Activated T-cell treated with anti-CD3 and anti-CD28 coated beads for 48 hours (primary cell): ENCODE data around the gene C4orf50.

ENCODE experiments used
- DNase-seq: peaks from one replicate; pipeline ENCODE4 v3.0.0-alpha.2; 2020; ENCODE audit warnings: low read depth

Gene C4orf50

GRCh38 chr4:6043843-6044242, 25.6 kb upstream of the C4orf50 start:
- no peak for DNase-seq

GRCh38 chr4:6043188-6043587, 25.0 kb upstream of the C4orf50 start:
- DNase-seq, result no peak

DNA sequence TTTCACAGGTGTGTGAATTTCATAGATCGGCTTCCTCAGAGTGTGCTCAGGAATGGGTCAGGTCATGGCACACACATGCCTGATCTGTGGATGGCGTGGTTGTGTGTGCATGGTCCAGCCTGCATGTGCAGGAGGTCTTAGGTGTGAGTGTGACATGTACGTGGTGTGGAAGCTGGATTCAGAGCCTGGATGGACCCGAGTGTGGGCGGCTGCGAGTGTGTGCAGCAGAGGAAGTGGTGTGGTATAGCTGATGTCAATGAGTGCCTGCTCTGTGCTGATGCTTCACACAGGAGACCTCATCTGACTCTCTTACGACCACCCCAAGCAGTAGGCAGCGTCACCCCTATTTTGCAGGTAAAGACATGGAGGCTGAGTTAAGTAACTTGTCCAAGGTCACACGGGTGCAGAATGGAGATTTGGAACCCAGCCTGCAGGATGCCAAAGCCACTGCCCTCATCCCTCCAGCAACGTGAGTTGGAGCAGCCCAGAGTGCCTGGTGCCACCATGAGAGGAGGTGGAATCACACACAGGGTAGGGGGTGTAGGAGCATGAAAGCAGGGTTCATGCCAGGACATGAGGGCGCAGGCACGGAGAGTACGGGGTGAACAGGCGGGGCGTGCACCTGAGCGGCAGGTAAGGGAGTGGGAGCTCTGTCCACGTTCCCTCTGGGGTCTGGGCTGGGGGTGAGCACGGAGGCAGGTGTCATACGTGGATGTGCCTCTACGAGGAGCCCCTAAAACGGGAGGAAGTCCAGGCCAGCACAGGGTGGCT, 24.2 kb upstream of the C4orf50 start:
- DNase-seq, result no peak

GRCh38 chr4:6041800-6042199, 23.6 kb upstream of the C4orf50 start:
- no peak for DNase-seq

GRCh38 chr4:6038711-6039110, 20.5 kb upstream of the C4orf50 start:
- no peak for DNase-seq

DNA sequence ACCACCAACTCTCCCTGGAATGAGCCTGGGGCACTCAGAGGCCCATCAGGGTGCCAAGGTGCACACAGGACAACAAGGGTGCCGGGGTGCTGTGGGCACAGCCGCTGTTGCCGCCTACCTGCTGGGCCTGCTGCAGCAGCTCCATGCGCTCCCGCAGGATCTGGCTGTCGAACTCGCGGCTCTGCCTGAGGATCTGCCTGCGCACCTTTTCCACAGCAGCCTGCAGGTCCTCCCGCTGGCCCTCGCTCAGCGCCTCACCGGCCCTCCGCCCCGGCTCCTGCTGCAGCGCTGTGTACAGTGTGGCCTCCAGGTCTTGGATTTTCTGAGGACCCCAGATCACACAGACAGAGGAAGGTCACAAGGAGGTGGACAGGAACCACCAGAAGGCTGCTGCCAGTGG, 17.6 kb upstream of the C4orf50 start:
- no peak for DNase-seq

- no peak for DNase-seq
Observed at GRCh38 chr4:6033381-6033780, 15.2 kb upstream of the C4orf50 start.

DNA sequence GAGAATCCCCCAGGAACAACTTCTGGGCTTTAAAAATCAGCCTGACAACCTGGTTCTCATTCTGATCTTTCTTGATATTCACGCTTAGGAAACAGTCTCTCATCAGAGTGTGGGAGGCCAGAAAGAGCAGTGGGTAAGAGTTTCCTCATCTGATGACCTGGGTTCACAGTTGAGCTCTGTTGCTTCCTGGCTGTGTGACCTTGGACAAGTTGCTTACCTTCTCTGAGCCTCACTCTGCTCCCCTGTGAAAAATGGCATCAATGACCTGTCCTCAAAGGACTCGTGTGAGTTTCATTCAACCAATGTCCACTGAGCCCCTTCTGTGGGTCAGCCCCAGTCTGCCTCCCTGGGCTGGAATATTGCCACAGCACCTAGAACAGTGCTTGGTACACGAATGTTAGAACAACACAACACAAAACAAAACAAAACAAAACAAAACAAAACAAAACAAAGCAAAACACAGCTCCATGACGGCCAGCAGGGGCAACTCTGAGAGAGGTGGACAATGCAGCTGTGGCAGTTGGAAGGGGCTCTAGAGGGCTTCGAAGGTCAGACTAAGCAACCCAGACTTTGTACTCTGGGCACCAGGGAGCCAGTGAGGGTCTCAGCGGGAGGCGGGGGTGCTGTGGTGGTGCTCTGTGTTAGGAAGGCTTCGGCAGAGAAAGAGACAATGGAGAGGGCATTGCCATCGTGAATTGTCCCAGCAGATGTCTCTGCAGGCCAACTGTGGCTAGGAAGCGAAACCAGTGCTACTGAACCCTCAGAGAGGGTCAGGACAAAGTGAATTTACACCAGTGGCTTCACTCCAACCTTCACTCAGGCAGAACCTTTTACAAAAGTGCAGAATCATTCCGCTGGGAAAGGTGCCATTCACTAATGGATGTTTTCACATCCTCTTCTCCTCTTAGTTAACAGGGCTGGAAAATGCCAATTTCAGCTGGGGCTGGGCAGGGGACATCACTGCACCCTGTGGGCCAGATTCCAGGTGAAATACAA, 14.3 kb upstream of the C4orf50 start:
- DNase-seq, result no peak

DNA sequence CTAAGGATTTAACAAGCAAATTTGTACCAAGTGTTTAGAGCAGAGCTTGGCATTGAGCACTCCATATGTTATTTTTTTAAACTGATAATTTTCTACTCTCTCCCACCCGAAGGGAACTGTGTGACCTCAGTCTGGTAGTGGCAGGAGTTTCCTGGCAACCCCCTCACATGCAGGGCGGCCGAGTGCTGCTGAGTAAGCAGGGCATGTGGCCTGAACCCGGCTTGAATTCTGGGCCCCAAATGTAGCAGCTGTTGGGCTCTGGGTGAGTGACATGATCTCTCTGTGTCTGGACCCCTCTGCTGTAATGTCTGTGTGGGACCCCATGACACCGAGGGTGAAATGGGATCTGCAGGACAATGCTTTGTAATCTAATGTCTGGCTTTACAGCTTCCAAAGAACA, 13.6 kb upstream of the C4orf50 start:
- DNase-seq, result no peak

GRCh38 chr4:6030679-6031078, 12.4 kb upstream of the C4orf50 start:
- no peak for DNase-seq

- no peak for DNase-seq
Observed at GRCh38 chr4:6029254-6029653, 11.0 kb upstream of the C4orf50 start.

- DNase-seq, result no peak
Observed at GRCh38 chr4:6028168-6028567, 9.9 kb upstream of the C4orf50 start.

GRCh38 chr4:6027392-6027791, 9.2 kb upstream of the C4orf50 start:
- no peak for DNase-seq

DNA sequence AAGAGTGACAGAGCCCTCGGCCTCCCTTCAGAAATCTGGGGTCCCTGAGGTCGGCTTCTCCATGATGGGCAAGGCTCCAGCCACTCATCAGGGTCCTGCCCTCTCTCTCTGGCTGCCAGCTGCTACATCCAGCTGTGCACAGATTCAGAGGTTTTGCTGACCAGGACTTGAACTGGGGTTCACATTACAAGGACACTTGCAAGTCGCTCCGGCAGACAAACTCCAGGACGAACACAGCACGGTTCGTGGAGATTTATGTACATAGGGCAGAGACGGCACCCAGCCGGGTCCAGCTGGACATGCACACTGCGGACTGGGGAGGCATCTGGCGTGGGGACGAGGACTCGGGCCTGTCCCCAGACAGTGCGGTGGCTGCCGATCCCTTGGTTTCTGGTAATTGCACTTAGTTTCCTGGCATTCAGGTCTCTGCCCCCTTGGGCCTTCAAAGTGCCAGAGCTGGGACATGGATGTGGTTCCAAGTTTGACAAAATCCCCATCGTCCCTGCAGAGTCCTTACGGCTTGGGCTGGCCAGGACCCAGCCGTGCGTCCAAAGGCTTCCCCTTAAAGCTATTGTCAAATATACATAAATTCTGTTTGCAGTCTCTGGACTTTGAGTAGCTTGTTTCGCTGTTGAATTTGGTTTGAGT, 6.2 kb upstream of the C4orf50 start:
- no peak for DNase-seq

- DNase-seq, result no peak
Observed at GRCh38 chr4:6023731-6024130, 5.5 kb upstream of the C4orf50 start.

GRCh38 chr4:6022607-6023288, 4.5 kb upstream of the C4orf50 start:
- DNase-seq, result no peak

- no peak for DNase-seq
Observed at GRCh38 chr4:6021831-6022606, 3.8 kb upstream of the C4orf50 start.

GRCh38 chr4:6020613-6021012, 2.4 kb upstream of the C4orf50 start:
- DNase-seq, result no peak

DNA sequence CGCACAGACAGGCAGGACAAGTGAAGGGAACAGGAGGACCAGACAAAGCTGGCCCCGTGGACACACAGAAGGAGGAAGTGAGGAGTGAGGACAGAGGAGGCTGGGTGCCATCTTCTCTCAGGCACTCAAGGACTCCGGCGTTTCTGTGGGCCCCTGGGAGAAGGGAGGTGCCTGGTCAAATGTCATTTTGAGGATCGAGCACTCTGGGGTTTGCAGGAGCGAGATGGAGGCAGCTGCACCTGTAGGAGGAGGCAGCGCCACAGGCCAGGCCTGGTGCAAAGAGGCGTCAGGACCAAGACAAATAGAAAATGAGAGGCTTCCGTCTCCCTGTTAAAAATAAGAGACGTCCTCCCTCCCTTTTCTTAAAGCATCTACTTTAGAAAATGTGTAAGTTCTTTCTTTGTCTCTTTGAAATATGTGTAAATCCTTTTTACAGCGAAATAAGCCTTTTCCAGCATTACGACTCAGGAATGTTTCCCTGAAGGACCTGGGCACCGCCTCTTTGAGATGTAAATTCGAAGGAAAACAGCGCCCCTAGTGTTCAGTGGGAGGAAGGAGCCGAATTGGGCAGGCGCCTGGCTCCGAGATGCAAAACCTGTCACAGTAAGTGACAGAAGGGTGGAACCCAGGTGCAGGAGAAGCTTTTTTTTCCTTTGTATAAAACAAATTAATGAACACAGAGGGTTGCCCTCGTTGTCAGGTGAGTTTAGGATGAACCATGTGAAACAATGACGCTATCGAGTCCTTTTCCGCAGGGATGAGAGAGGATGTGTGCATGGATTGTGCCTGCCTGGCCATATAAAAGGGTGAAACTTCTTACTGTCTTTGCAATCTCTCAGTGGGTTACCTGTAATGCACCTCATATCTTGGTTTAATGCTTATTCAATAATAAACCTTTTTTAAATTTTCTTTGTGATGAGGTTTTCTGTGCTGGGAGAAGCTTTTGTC, 1.4 kb upstream of the C4orf50 start:
- peak; percentile 9 for DNase-seq

DNA sequence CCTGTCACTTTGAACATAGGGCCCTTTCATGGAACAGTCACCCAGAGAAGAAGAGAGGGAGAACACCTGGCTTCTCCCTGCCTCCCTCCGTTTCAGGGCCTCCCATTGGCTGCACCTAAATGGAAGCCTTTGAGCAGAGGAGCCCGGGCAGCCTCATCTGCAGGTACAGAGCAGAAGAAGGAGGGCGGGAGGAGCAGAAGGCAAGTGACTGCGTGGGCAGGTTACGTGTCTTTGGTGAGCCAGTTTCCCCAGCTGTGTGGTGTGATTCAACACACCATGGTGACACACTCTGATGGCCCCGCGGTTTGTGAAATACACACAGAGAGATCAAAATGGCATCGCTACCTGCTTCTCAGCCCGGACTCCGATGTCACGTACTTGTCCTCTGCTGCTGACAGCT, 431 bp downstream of the C4orf50 start:
- no peak for DNase-seq
